ENCODE data around the gene PLOD2. TPM values are rescaled to one million over a fixed set of nuclear protein-coding genes. Genes with fewer than 3 reads are reported as not detected.
A peak's percentile ranks its signal among the peaks of the same experiment; 100 is the strongest.

Gene PLOD2
- total and polyA plus RNA-seq, 4 donors: 15.4 to 147 (median 70.0) TPM

DNA sequence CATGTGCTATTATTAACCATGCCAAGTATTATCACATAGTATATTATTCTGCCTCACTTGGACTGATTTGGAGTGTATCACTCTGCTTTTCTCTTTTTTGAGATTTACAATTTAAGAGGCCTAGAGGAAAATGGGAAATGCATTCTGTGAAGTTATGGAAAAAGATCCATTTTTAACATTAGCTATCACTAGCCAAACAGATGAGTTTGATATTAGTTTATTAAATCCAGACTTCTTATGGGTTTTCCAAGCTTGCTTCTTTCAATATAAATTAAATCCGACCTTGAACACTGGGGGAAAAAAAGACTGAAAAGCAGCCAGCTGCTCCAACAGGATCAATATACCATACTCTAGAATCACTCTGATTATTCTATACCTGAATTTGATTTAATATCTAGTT is 30.1 kb upstream of the PLOD2 start:
- Histone ChIP-seq H3K4me3 (ENCODE audit: low read length in 2 of 2) (no peak overlapping the region), H3K36me3 (ENCODE audit: control insufficient read depth in 1 of 2, insufficient read depth in 2 of 2, low read length in 1 of 2) (no peaks in the 10 kb centered on the region), H3K9me3 (ENCODE audit: control insufficient read depth, low read length) (no peaks in the 10 kb centered on the region), H3K4me1 (ENCODE audit: control insufficient read depth in 1 of 2, insufficient read depth in 2 of 2, low read length in 2 of 2) (peaks cover 0 to 2% of the 10 kb centered on the region in 2 donors), H3K27ac (ENCODE audit: low read depth in 1 of 2, low read length in 2 of 2) (no peak overlapping the region), H3K27me3 (ENCODE audit: control insufficient read depth in 1 of 2, insufficient read depth in 2 of 2, low read length in 1 of 2) (no peaks in the 10 kb centered on the region)
- ATAC-seq (ENCODE audit: low FRiP score) (no peak), DNase-seq (no peak)
- 68 to 92% methylated on average over 1 of the region's 1 CpG for WGBS, 2 donors
- intact Hi-C loops (cut with DNase I): no loop called here

DNA sequence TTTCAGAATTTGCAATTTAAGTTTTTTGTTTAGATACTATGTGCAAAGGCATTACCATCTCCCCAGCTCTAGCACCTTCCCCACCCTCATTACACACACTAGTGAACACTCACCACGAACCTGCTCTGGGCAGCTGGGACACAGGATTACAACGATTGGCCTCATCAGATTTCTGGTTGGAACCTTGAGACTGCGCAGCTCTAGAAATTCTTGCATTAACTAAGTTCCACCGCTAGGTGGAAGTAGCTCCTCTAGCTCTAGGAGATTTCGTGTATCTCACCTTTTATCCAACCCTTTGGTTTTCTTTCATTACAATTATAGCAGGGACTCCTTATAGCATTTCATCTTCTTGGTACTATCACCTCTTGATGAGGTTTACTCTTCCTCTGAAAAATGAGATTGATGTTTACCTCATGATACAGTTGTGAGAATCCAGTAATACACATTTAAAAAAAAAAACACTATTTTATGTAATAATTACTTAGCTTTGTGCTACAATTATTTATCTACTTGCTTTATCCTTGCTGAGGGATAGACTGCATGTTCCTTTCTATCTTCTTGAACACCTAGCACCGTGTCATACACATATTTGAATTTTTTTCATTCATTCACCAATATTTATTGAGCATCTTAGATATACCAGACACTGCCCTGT is 28.7 kb upstream of the PLOD2 start:
- intact Hi-C loops (cut with DNase I): loop anchor here (5.0 to 10.0 kb wide), 3 partner anchors 122 to 415 kb away; no protein-coding TSS in a partner anchor
- WGBS, 2 donors: 7% methylated on average over 6 of the region's 6 CpGs
- Histone ChIP-seq H3K27me3 (ENCODE audit: control insufficient read depth in 1 of 2, insufficient read depth in 2 of 2, low read length in 1 of 2) (no peaks in the 10 kb centered on the region), H3K9me3 (ENCODE audit: control insufficient read depth, low read length) (no peaks in the 10 kb centered on the region), H3K36me3 (ENCODE audit: control insufficient read depth in 1 of 2, insufficient read depth in 2 of 2, low read length in 1 of 2) (peaks cover 0 to 2% of the 10 kb centered on the region in 2 donors), H3K27ac (ENCODE audit: low read depth in 1 of 2, low read length in 2 of 2) (no peak overlapping the region), H3K4me1 (ENCODE audit: control insufficient read depth in 1 of 2, insufficient read depth in 2 of 2, low read length in 2 of 2) (no peaks in the 10 kb centered on the region), H3K4me3 (ENCODE audit: low read length in 2 of 2) (no peak overlapping the region)
- DNase-seq (no peak), ATAC-seq (ENCODE audit: low FRiP score) (peak; percentile 88)

DNA sequence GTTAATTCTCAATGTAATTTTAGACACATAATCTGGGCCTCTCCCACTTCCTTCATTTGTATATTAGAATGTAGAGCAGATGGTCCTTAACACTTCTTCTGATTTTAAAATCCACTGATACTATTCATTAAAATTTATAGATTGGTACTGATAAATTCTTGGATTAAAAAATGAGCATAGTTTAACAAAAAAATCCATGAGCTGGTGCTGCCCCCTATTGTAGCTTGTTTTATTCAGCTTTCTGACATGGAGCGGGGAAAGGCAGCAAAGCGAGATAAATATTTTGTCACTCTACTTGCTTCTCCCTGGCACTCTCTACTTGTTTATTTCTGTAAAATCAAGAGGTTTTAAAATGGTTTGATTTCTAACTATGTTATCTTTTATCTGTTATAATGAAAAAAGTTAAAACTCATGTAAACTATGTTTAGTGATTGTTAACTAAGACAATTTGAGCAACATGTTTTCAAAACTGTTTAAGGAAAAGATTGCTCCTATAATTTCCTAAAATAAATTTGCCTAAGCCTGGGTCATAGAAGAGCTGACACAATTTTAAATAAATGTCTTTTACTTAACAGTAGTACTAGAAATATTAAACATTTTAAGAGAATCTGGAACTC is 26.5 kb upstream of the PLOD2 start:
- WGBS, 2 donors: 15 to 32% methylated on average over 2 of the region's 2 CpGs
- ATAC-seq (ENCODE audit: low FRiP score) (no peak), DNase-seq (no peak)
- no peak overlapping the region for H3K4me3 ChIP-seq (ENCODE audit: low read length in 2 of 2)
- H3K4me1 ChIP-seq (ENCODE audit: control insufficient read depth in 1 of 2, insufficient read depth in 2 of 2, low read length in 2 of 2): no peaks in the 10 kb centered on the region
- H3K27me3 ChIP-seq (ENCODE audit: control insufficient read depth in 1 of 2, insufficient read depth in 2 of 2, low read length in 1 of 2): no peaks in the 10 kb centered on the region
- intact Hi-C loops (cut with DNase I): loop anchor here (5.0 to 10.0 kb wide), 3 partner anchors 120 to 413 kb away; no protein-coding TSS in a partner anchor
- peaks cover 0 to 2% of the 10 kb centered on the region in 2 donors for H3K36me3 ChIP-seq (ENCODE audit: control insufficient read depth in 1 of 2, insufficient read depth in 2 of 2, low read length in 1 of 2)
- no peak overlapping the region for H3K27ac ChIP-seq (ENCODE audit: low read depth in 1 of 2, low read length in 2 of 2)
- H3K9me3 ChIP-seq (ENCODE audit: control insufficient read depth, low read length): no peaks in the 10 kb centered on the region

DNA sequence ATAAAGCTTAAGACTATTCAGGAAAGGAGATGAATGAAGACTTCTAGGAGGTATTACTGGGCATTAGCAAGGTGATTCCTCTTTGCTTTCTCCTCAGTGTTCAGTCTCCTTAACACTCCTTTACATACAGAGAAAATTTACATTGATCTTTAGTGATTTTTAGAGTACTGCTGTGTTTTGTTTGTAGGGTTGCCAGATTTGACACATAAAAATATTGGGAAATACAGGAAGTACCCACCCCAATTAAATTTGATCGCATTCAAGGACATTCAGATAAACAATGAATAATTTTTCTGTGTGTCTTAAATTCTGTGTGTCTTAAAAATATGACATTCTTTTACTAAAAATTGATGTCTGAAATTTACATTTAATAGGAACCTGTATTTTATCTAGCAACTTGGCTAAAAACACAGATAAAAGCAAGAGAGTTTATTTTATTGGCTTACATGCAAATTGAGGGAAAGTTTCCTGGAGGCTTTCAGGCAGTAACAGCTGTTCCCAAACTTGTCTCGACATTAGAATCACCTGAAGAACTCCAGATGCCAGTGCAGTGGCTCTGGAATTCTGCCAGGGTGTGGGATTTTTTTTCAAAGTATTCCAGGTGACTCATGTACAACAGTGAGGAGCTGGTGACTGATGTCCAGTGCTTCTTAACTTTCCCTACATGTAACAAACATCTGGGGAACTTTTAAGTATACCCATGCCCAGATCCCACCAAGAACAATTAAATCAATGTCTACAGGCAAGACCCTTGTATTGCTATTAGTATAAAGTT is 23.4 kb upstream of the PLOD2 start:
- H3K4me1 ChIP-seq (ENCODE audit: control insufficient read depth in 1 of 2, insufficient read depth in 2 of 2, low read length in 2 of 2): no peaks in the 10 kb centered on the region
- ATAC-seq (ENCODE audit: low FRiP score) (no peak), DNase-seq (no peak)
- H3K4me3 ChIP-seq (ENCODE audit: low read length in 2 of 2): no peak overlapping the region
- intact Hi-C loops (cut with DNase I): loop anchor here (5.0 to 10.0 kb wide), 3 partner anchors 117 to 410 kb away; no protein-coding TSS in a partner anchor
- 55 to 63% methylated on average over 2 of the region's 2 CpGs for WGBS, 2 donors
- no peak overlapping the region for H3K27ac ChIP-seq (ENCODE audit: low read depth in 1 of 2, low read length in 2 of 2)
- peaks cover 0 to 2% of the 10 kb centered on the region in 2 donors for H3K36me3 ChIP-seq (ENCODE audit: control insufficient read depth in 1 of 2, insufficient read depth in 2 of 2, low read length in 1 of 2)
- H3K27me3 ChIP-seq (ENCODE audit: control insufficient read depth in 1 of 2, insufficient read depth in 2 of 2, low read length in 1 of 2): no peaks in the 10 kb centered on the region
- no peaks in the 10 kb centered on the region for H3K9me3 ChIP-seq (ENCODE audit: control insufficient read depth, low read length)

DNA sequence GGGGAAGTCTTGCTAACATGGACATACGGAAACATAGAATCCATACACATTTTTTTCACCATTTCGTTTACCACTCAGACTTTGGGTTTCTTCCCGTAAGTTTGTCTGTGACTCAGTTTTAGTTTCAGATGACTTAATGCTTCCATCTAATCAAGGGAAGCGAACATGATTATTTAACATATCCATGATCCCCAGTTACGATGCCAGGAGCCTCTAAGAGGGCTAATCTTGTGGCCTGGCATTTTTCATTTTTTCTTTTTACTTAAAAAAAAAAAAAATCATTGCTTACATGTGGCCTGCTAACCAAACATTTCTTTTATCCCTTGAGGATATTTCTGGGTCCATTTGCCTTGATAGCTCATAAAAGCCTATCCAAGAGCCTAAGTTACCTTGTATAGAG is 20.2 kb upstream of the PLOD2 start:
- H3K27ac ChIP-seq (ENCODE audit: low read depth in 1 of 2, low read length in 2 of 2): no peak overlapping the region
- WGBS, 2 donors: 68 to 69% methylated on average over 5 of the region's 5 CpGs
- ATAC-seq (ENCODE audit: low FRiP score) (no peak), DNase-seq (no peak)
- intact Hi-C loops (cut with DNase I): loop anchor here (10.0 kb wide), 1 partner anchor 406 kb away; no protein-coding TSS in a partner anchor
- no peaks in the 10 kb centered on the region for H3K9me3 ChIP-seq (ENCODE audit: control insufficient read depth, low read length)
- no peaks in the 10 kb centered on the region for H3K4me1 ChIP-seq (ENCODE audit: control insufficient read depth in 1 of 2, insufficient read depth in 2 of 2, low read length in 2 of 2)
- no peaks in the 10 kb centered on the region for H3K27me3 ChIP-seq (ENCODE audit: control insufficient read depth in 1 of 2, insufficient read depth in 2 of 2, low read length in 1 of 2)
- H3K36me3 ChIP-seq (ENCODE audit: control insufficient read depth in 1 of 2, insufficient read depth in 2 of 2, low read length in 1 of 2): peaks cover 0 to 2% of the 10 kb centered on the region in 2 donors
- H3K4me3 ChIP-seq (ENCODE audit: low read length in 2 of 2): no peak overlapping the region

DNA sequence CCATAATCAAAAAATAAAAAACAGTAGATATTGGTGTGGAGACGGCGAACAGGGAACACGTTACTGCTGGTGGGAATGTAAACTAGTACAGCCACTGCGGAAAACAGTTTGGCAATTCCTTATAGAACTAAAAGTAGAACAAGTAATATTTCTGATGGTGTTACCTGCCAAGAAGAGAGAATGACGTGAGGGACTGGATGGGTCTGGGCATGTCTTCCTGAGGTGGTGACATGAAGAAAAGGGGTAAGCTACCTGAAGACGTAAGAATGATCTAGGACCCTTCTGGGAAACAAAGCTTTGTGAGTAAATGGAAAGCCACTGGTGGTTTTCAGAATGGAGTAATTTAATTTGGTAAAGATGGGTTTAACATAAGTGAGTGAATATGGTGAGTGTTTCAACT is 19.4 kb upstream of the PLOD2 start:
- no peak overlapping the region for H3K27ac ChIP-seq (ENCODE audit: low read depth in 1 of 2, low read length in 2 of 2)
- no peak for DNase-seq
- no peaks in the 10 kb centered on the region for H3K36me3 ChIP-seq (ENCODE audit: control insufficient read depth in 1 of 2, insufficient read depth in 2 of 2, low read length in 1 of 2)
- no peaks in the 10 kb centered on the region for H3K9me3 ChIP-seq (ENCODE audit: control insufficient read depth, low read length)
- no peaks in the 10 kb centered on the region for H3K27me3 ChIP-seq (ENCODE audit: control insufficient read depth in 1 of 2, insufficient read depth in 2 of 2, low read length in 1 of 2)
- WGBS, 2 donors: 86 to 89% methylated on average over 6 of the region's 6 CpGs
- peaks cover 0 to 2% of the 10 kb centered on the region in 2 donors for H3K4me1 ChIP-seq (ENCODE audit: control insufficient read depth in 1 of 2, insufficient read depth in 2 of 2, low read length in 2 of 2)
- intact Hi-C loops (cut with DNase I): loop anchor here (10.0 kb wide), 1 partner anchor 406 kb away; no protein-coding TSS in a partner anchor
- ATAC-seq (ENCODE audit: low FRiP score): no peak
- no peak overlapping the region for H3K4me3 ChIP-seq (ENCODE audit: low read length in 2 of 2)

DNA sequence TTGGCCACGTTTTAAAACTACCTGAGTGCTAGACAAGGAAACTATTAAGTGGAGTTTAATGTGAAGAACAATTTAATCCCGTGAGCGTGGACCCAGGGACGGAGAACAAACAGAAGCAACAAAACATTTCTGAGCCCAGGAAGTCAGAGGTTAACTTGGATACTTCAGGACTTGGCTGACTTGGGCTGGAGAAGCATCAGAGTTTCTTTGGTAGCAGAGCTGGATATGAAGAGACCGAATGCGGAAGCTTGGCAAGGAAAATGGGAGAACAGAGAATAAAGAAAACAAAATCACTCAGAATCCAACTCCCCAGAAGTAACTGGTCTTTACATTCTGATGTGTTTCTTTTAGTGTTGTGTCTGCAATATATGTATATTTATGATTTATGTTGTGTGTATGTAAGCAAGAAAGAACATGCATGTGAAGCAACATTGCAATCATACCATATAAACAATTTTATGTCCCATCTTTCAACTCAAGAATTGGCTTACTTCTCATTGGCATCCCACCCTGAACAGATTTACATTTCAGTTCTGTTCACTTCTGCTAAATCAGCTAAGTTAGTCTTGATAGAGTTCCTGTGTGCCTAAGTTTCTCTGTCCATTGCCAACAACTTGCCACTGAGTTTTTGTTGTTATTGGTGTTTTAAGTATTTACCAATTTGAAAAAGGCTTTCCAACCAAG is 17.2 kb upstream of the PLOD2 start:
- Histone ChIP-seq H3K27me3 (ENCODE audit: control insufficient read depth in 1 of 2, insufficient read depth in 2 of 2, low read length in 1 of 2) (no peaks in the 10 kb centered on the region), H3K36me3 (ENCODE audit: control insufficient read depth in 1 of 2, insufficient read depth in 2 of 2, low read length in 1 of 2) (peaks cover 0 to under 1% of the 10 kb centered on the region in 2 donors), H3K4me1 (ENCODE audit: control insufficient read depth in 1 of 2, insufficient read depth in 2 of 2, low read length in 2 of 2) (peaks cover 0 to 3% of the 10 kb centered on the region in 2 donors), H3K9me3 (ENCODE audit: control insufficient read depth, low read length) (no peaks in the 10 kb centered on the region), H3K4me3 (ENCODE audit: low read length in 2 of 2) (no peak overlapping the region), H3K27ac (ENCODE audit: low read depth in 1 of 2, low read length in 2 of 2) (no peak overlapping the region)
- WGBS, 2 donors: 61 to 69% methylated on average over 6 of the region's 6 CpGs
- ATAC-seq (ENCODE audit: low FRiP score) (no peak), DNase-seq (no peak)
- intact Hi-C loops (cut with DNase I): no loop called here

DNA sequence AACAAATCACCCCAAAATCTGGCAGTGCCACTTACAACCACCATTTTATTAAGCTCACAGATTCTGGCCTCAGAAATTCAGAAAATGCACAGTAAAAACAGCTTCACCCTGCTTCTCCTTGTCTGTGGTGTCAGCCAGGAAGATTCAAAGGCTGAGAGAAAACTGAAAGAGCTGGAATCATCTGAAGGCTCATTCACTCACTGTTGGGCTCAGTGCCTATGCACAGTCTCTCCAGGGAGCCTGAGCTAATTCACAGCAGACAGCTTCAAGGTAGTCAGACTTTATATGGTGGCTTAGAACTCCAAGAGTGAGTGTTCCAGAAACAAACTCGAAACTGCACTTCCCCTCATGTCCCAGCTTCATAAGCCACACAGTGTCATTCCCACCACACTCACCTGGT is 16.5 kb upstream of the PLOD2 start:
- no peak for DNase-seq
- intact Hi-C loops (cut with DNase I): no loop called here
- 57 to 74% methylated on average over 1 of the region's 1 CpG for WGBS, 2 donors

More for the DNA sequence above, 16.5 kb upstream of the PLOD2 start:
- no peak overlapping the region for H3K4me3 ChIP-seq (ENCODE audit: low read length in 2 of 2)
- no peaks in the 10 kb centered on the region for H3K27me3 ChIP-seq (ENCODE audit: control insufficient read depth in 1 of 2, insufficient read depth in 2 of 2, low read length in 1 of 2)
- H3K36me3 ChIP-seq (ENCODE audit: control insufficient read depth in 1 of 2, insufficient read depth in 2 of 2, low read length in 1 of 2): peaks cover 0 to 2% of the 10 kb centered on the region in 2 donors
- no peak for ATAC-seq (ENCODE audit: low FRiP score)
- peaks cover 0 to 3% of the 10 kb centered on the region in 2 donors for H3K4me1 ChIP-seq (ENCODE audit: control insufficient read depth in 1 of 2, insufficient read depth in 2 of 2, low read length in 2 of 2)
- no peak overlapping the region for H3K27ac ChIP-seq (ENCODE audit: low read depth in 1 of 2, low read length in 2 of 2)
- no peaks in the 10 kb centered on the region for H3K9me3 ChIP-seq (ENCODE audit: control insufficient read depth, low read length)
